Sigmoid colon (tissue), 3 donors: Measurements from ENCODE around the gene PRUNE2.

Experiments
- CTCF ChIP-seq, 4 experiments: fragments of 450-650 bp in 3 of 4; fragments of 200-600 bp in 1 of 4; IDR thresholded peaks; one replicate each; pipeline ENCODE4 v1.5.1; 2016 to 2019; ENCODE audit warnings: antibody characterized with exemption in 4 of 4, mild to moderate bottlenecking in 3 of 4, moderate library complexity in 2 of 4
- POLR2A ChIP-seq, 2 donors: fragments of 450-650 bp; IDR thresholded peaks; one replicate each; pipeline ENCODE4 v1.6.1; 2016; ENCODE audit warnings: antibody characterized with exemption in 2 of 2, mild to moderate bottlenecking in 2 of 2, moderate library complexity in 2 of 2

GRCh38 chr9:76619640-76620039, 286.3 kb downstream of the PRUNE2 start:
- TF ChIP-seq POLR2A (IDR thresholded peaks at IDR 0.05) (no peak), CTCF (IDR thresholded peaks at IDR 0.05) (no peak)
